Measurements from ENCODE around the gene PUDP. TPM values are rescaled to one million over a fixed set of nuclear protein-coding genes. Genes with fewer than 3 reads are reported as not detected.

Gene PUDP
- total and polyA plus RNA-seq, 7 experiments from 2014 or later: 6.2 to 16.5 (median 10.5) TPM

- ATAC-seq (no peak), DNase-seq (no peak)
- Mint-ChIP-seq H3K27ac (no peak overlapping the region), H3K9me3 (peaks cover 0 to 13% (median 0%) of the 10 kb centered on the region in 11 donors), H3K4me1 (peaks cover 0 to 60% (median 30%) of the 10 kb centered on the region in 7 donors), H3K27me3 (no peaks in the 10 kb centered on the region), H3K36me3 (peaks cover 0 to 58% (median 18%) of the 10 kb centered on the region in 5 donors), H3K4me3 (peak overlapping the region in 1 of 10 donors; percentile 34)
- intact Hi-C loops (cut with micrococcal nuclease): no loop called here
- H3K27ac ChIP-seq (ENCODE audit: low read depth, low read length): no peak overlapping the region
- CTCF ChIA-PET: no interaction called here
- no peak overlapping the region for H3K4me3 ChIP-seq (ENCODE audit: low read length)
- H3K27me3 ChIP-seq (ENCODE audit: control insufficient read depth in 2 of 2, insufficient read depth in 2 of 2, low read length in 2 of 2): no peaks in the 10 kb centered on the region
- POLR2A ChIA-PET: no interaction called here
- no peaks in the 10 kb centered on the region for H3K9me3 ChIP-seq (ENCODE audit: control insufficient read depth in 2 of 3, low read length in 3 of 3)
- no peaks in the 10 kb centered on the region for H3K4me1 ChIP-seq (ENCODE audit: control insufficient read depth in 2 of 2, insufficient read depth in 2 of 2, low read length in 2 of 2)
- H3K36me3 ChIP-seq (ENCODE audit: control insufficient read depth in 2 of 3, insufficient read depth in 3 of 3, low read length in 3 of 3): no peaks in the 10 kb centered on the region
These were observed 32.4 kb downstream of the PUDP start for GRCh38 chrX:7115557-7115956.

GRCh38 chrX:7112071-7112470 lies 35.9 kb downstream of the PUDP start:
- Histone ChIP-seq H3K27ac (ENCODE audit: low read depth, low read length) (no peak overlapping the region), H3K4me3 (ENCODE audit: low read length) (no peak overlapping the region), H3K27me3 (ENCODE audit: control insufficient read depth in 2 of 2, insufficient read depth in 2 of 2, low read length in 2 of 2) (no peaks in the 10 kb centered on the region), H3K9me3 (ENCODE audit: control insufficient read depth in 2 of 3, low read length in 3 of 3) (no peaks in the 10 kb centered on the region), H3K36me3 (ENCODE audit: control insufficient read depth in 2 of 3, insufficient read depth in 3 of 3, low read length in 3 of 3) (no peaks in the 10 kb centered on the region), H3K4me1 (ENCODE audit: control insufficient read depth in 2 of 2, insufficient read depth in 2 of 2, low read length in 2 of 2) (no peaks in the 10 kb centered on the region)
- Mint-ChIP-seq H3K4me1 (peaks cover 14 to 61% (median 31%) of the 10 kb centered on the region in 7 donors), H3K9me3 (peaks cover 0 to 2% (median 0%) of the 10 kb centered on the region in 11 donors), H3K4me3 (no peak overlapping the region), H3K27ac (no peak overlapping the region), H3K36me3 (peaks cover 0 to 35% (median 21%) of the 10 kb centered on the region in 5 donors), H3K27me3 (no peaks in the 10 kb centered on the region)
- DNase-seq: no peak
- ATAC-seq: no peak
- intact Hi-C loops (cut with micrococcal nuclease): no loop called here
- ChIA-PET CTCF (no interaction called here), POLR2A (interaction anchor here (0.6 kb wide), 1 partner anchor 63 kb away, joined by 3 read pairs; no protein-coding TSS in a partner anchor)

DNA sequence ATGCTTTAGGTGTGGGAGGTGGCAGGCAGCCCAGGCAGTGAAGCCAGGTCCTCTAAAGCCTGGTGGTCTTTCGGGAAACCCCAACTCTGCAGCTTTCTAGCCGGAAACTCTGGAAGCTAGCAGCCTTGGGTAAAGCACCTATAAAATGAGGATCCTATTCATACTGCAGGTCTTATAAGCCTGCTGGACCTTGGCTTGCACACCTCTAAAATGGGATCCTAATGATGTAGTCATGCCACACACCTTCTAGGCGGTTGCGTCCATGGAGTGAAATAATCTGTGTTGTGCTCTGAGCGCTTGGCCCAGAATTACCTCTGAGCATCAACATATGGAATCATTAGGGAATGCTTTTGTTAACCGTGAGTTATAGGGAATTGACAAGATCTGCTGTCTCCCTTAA lies 36.4 kb downstream of the PUDP start:
- H3K36me3 Mint-ChIP-seq: peaks cover 0 to 33% (median 19%) of the 10 kb centered on the region in 5 donors
- Histone ChIP-seq H3K27me3 (ENCODE audit: control insufficient read depth in 2 of 2, insufficient read depth in 2 of 2, low read length in 2 of 2) (no peaks in the 10 kb centered on the region), H3K27ac (ENCODE audit: low read depth, low read length) (no peak overlapping the region), H3K36me3 (ENCODE audit: control insufficient read depth in 2 of 3, insufficient read depth in 3 of 3, low read length in 3 of 3) (no peaks in the 10 kb centered on the region), H3K4me1 (ENCODE audit: control insufficient read depth in 2 of 2, insufficient read depth in 2 of 2, low read length in 2 of 2) (no peaks in the 10 kb centered on the region), H3K9me3 (ENCODE audit: control insufficient read depth in 2 of 3, low read length in 3 of 3) (no peaks in the 10 kb centered on the region), H3K4me3 (ENCODE audit: low read length) (no peak overlapping the region)
- ATAC-seq (no peak), DNase-seq (no peak)
- no peaks in the 10 kb centered on the region for H3K9me3 Mint-ChIP-seq
- peaks cover 14 to 58% (median 30%) of the 10 kb centered on the region in 7 donors for H3K4me1 Mint-ChIP-seq
- no peaks in the 10 kb centered on the region for H3K27me3 Mint-ChIP-seq
- POLR2A ChIA-PET: interaction anchor here (0.6 kb wide), 1 partner anchor 63 kb away, joined by 3 read pairs; no protein-coding TSS in a partner anchor
- CTCF ChIA-PET: no interaction called here
- H3K4me3 Mint-ChIP-seq: no peak overlapping the region
- H3K27ac Mint-ChIP-seq: peak overlapping the region in 1 of 9 donors; percentile 41
- intact Hi-C loops (cut with micrococcal nuclease): no loop called here

DNA sequence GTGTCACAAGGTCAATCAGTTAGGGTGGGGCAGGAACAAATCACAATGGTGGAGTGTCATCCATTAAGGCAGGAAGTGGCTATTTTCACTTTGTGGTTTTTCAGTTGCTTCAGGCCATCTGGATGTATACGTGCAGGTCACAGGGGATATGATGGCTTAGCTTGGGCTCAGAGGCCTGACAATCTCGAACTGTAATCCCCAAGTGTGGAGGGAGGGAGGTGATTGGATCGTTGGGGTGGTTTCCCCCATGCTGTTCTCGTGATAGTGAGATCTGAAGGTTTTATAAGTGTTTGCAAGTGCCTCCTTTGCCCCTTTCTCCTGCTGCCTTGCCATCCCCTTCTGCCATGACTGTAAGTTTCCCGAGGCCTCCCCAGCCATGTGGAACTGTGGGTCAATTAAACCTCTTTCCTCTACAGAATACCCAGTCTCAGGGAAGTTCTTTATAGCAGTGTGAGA lies 37.1 kb downstream of the PUDP start:
- Histone ChIP-seq H3K27me3 (ENCODE audit: control insufficient read depth in 2 of 2, insufficient read depth in 2 of 2, low read length in 2 of 2) (no peaks in the 10 kb centered on the region), H3K36me3 (ENCODE audit: control insufficient read depth in 2 of 3, insufficient read depth in 3 of 3, low read length in 3 of 3) (no peaks in the 10 kb centered on the region), H3K9me3 (ENCODE audit: control insufficient read depth in 2 of 3, low read length in 3 of 3) (no peaks in the 10 kb centered on the region), H3K27ac (ENCODE audit: low read depth, low read length) (no peak overlapping the region), H3K4me1 (ENCODE audit: control insufficient read depth in 2 of 2, insufficient read depth in 2 of 2, low read length in 2 of 2) (no peaks in the 10 kb centered on the region), H3K4me3 (ENCODE audit: low read length) (no peak overlapping the region)
- intact Hi-C loops (cut with micrococcal nuclease): no loop called here
- H3K36me3 Mint-ChIP-seq: peaks cover 0 to 32% (median 17%) of the 10 kb centered on the region in 5 donors
- ChIA-PET CTCF (no interaction called here), POLR2A (no interaction called here)
- H3K4me3 Mint-ChIP-seq: peak overlapping the region in 4 of 10 donors; percentile 15 to 50 (median 38)
- peak overlapping the region in 5 of 9 donors; percentile 32 to 85 (median 72) for H3K27ac Mint-ChIP-seq
- H3K27me3 Mint-ChIP-seq: no peaks in the 10 kb centered on the region
- H3K4me1 Mint-ChIP-seq: peaks cover 14 to 58% (median 30%) of the 10 kb centered on the region in 7 donors
- no peaks in the 10 kb centered on the region for H3K9me3 Mint-ChIP-seq
- DNase-seq (no peak), ATAC-seq (no peak)

DNA sequence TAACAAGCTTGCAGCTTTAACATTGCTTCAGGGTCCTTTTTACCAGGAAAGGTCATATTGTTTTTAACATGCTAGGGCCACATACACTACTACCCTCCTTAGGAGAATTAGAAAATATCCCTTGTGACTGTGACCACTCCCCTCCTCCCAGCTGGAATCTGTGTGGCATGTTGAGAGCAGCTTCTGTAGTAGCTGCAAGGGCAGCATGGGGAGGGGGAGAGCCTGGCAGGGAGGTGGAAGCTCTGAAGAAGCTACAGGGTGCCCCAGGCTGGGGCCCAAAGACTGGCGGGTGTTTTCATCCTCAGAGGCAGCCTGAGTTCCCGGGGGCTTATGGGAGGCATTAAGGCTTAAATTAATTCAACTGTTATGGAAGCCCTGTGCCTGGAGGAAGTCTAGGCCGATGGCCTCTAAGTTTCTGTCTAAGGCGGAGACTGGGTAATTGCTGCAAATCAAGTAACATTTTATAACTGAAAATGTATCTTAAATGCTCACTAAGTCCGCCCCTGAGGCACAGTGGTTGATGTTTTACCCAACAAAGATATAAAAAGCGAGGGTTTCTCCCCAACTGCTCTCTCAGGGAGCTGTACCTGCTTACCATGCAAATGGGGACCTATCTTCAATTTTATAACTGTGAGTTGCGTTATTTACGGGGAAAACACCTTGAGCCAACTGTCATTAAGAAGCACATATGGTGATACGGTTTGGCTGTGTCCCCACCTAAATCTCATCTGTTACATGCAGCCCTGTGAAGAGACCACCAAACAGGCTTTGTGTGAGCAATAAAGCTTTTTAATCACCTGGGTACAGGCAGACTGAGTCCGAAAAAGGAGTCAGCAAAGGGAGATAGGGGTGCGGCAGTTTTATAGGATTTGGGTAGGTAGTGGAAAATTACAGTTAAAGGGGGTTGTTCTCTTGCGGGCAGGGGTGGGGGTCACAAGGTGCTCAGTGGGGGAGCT lies 37.8 kb downstream of the PUDP start:
- ChIA-PET CTCF (no interaction called here), POLR2A (no interaction called here)
- Histone ChIP-seq H3K4me3 (ENCODE audit: low read length) (no peak overlapping the region), H3K36me3 (ENCODE audit: control insufficient read depth in 2 of 3, insufficient read depth in 3 of 3, low read length in 3 of 3) (no peaks in the 10 kb centered on the region), H3K27ac (ENCODE audit: low read depth, low read length) (no peak overlapping the region), H3K4me1 (ENCODE audit: control insufficient read depth in 2 of 2, insufficient read depth in 2 of 2, low read length in 2 of 2) (no peaks in the 10 kb centered on the region), H3K27me3 (ENCODE audit: control insufficient read depth in 2 of 2, insufficient read depth in 2 of 2, low read length in 2 of 2) (no peaks in the 10 kb centered on the region), H3K9me3 (ENCODE audit: control insufficient read depth in 2 of 3, low read length in 3 of 3) (no peaks in the 10 kb centered on the region)
- intact Hi-C loops (cut with micrococcal nuclease): no loop called here
- Mint-ChIP-seq H3K4me1 (peaks cover 14 to 54% (median 26%) of the 10 kb centered on the region in 7 donors), H3K27ac (peak overlapping the region in 8 of 9 donors; percentile 32 to 88 (median 72)), H3K27me3 (no peaks in the 10 kb centered on the region), H3K9me3 (no peaks in the 10 kb centered on the region), H3K36me3 (peaks cover 0 to 37% (median 19%) of the 10 kb centered on the region in 5 donors), H3K4me3 (peak overlapping the region in 8 of 10 donors; percentile 2 to 87 (median 50))
- ATAC-seq (no peak), DNase-seq (no peak)

GRCh38 chrX:7109049-7109531 lies 38.9 kb downstream of the PUDP start:
- peaks cover 0 to 36% (median 22%) of the 10 kb centered on the region in 5 donors for H3K36me3 Mint-ChIP-seq
- Histone ChIP-seq H3K36me3 (ENCODE audit: control insufficient read depth in 2 of 3, insufficient read depth in 3 of 3, low read length in 3 of 3) (no peaks in the 10 kb centered on the region), H3K4me3 (ENCODE audit: low read length) (no peak overlapping the region), H3K9me3 (ENCODE audit: control insufficient read depth in 2 of 3, low read length in 3 of 3) (no peaks in the 10 kb centered on the region), H3K4me1 (ENCODE audit: control insufficient read depth in 2 of 2, insufficient read depth in 2 of 2, low read length in 2 of 2) (no peaks in the 10 kb centered on the region), H3K27ac (ENCODE audit: low read depth, low read length) (peak overlapping the region; percentile 29), H3K27me3 (ENCODE audit: control insufficient read depth in 2 of 2, insufficient read depth in 2 of 2, low read length in 2 of 2) (no peaks in the 10 kb centered on the region)
- peak overlapping the region in 8 of 9 donors; percentile 32 to 88 (median 73) for H3K27ac Mint-ChIP-seq
- POLR2A ChIA-PET: interaction anchor here (0.5 kb wide), 1 partner anchor 115 kb away, joined by 3 read pairs; no protein-coding TSS in a partner anchor
- CTCF ChIA-PET: no interaction called here
- H3K4me1 Mint-ChIP-seq: peaks cover 14 to 49% (median 23%) of the 10 kb centered on the region in 7 donors
- no peak for ATAC-seq
- peak overlapping the region; percentile 51 to 87 (median 70) for H3K4me3 Mint-ChIP-seq
- no peaks in the 10 kb centered on the region for H3K9me3 Mint-ChIP-seq
- intact Hi-C loops (cut with micrococcal nuclease): no loop called here
- no peaks in the 10 kb centered on the region for H3K27me3 Mint-ChIP-seq
- DNase-seq: peak in 1 of 9 donors; percentile 18

Data from naive thymus-derived CD4-positive, alpha-beta T cell (primary cell).